OCI-LY7 (cell line): ENCODE measurements around the gene SYT9. TPM values are rescaled to one million over a fixed set of nuclear protein-coding genes. Genes with fewer than 3 reads are reported as not detected.

Experiments
- BruUV-seq: library from RNA; stranded (reverse); fragments of 400-500 nt; replicated peaks from 2 replicates; lab custom pipeline; 2021; lab: Mats Ljungman, UMichigan
- CTCF ChIA-PET: fragments of 300-600 bp; sonication (Branson Sonifier 250); formaldehyde crosslinking; loops from one replicate; lab custom pipeline; 2022; ENCODE audit warnings: antibody characterized with exemption; ENCODE audit not compliant: unreplicated experiment; lab: Charles Lee
- POLR2A ChIA-PET: fragments of 300-600 bp; sonication (Branson Sonifier 250); formaldehyde crosslinking; loops from one replicate; lab custom pipeline; 2022; ENCODE audit warnings: antibody characterized with exemption; lab: Charles Lee
- DNase-seq: peaks from one replicate; pipeline ENCODE4 v3.0.0-alpha.2; 2015; ENCODE audit warnings: low spot score
- H2AFZ ChIP-seq: fragments of 200-600 bp; sonication (generic), shearing (Covaris generic); 2 replicates; pipeline ENCODE4 v1.6.1; 2014; ENCODE audit warnings: mild to moderate bottlenecking, antibody characterized with exemption, low read length, moderate library complexity
- H3K27ac ChIP-seq: fragments of 200-600 bp; sonication (generic); 2 replicates; pipeline ENCODE4 v1.5.1; 2014; ENCODE audit warnings: mixed run types, low read depth, mild to moderate bottlenecking, moderate library complexity, low read length, inconsistent platforms; ENCODE audit not compliant: poor library complexity, severe bottlenecking
- H3K36me3 ChIP-seq: fragments of 200-600 bp; sonication (generic); 2 replicates; pipeline ENCODE4 v1.6.1; 2014; ENCODE audit warnings: mild to moderate bottlenecking, antibody characterized with exemption, low read length, moderate library complexity, mixed read lengths; ENCODE audit not compliant: insufficient read depth
- H3K4me1 ChIP-seq: fragments of 200-600 bp; sonication (generic); 2 replicates; pipeline ENCODE4 v1.5.1; 2014; ENCODE audit warnings: mild to moderate bottlenecking, low read length; ENCODE audit not compliant: insufficient read depth, poor library complexity, severe bottlenecking
- H3K4me2 ChIP-seq: fragments of 200-600 bp; sonication (generic); 2 replicates; pipeline ENCODE4 v1.6.1; 2014; ENCODE audit warnings: mild to moderate bottlenecking, low read length
- H3K4me3 ChIP-seq: fragments of 200-600 bp; sonication (generic); 2 replicates; pipeline ENCODE4 v1.5.1; 2014; ENCODE audit warnings: mild to moderate bottlenecking, low read depth, low read length; ENCODE audit not compliant: poor library complexity, severe bottlenecking
- H3K79me2 ChIP-seq: fragments of 200-600 bp; sonication (generic); 2 replicates; pipeline ENCODE4 v1.6.1; 2016; ENCODE audit warnings: low read depth, mild to moderate bottlenecking, low read length, moderate library complexity, mixed read lengths; ENCODE audit not compliant: insufficient read depth
- H3K9me2 ChIP-seq: fragments of 200-600 bp; sonication (generic); 2 replicates; pipeline ENCODE4 v1.6.1; 2016; ENCODE audit warnings: mild to moderate bottlenecking, low read length, mixed read lengths; ENCODE audit not compliant: insufficient read depth
- H3K9me3 ChIP-seq: fragments of 200-600 bp; sonication (generic); 2 replicates; pipeline ENCODE4 v1.6.1; 2014; ENCODE audit warnings: mild to moderate bottlenecking, mixed run types, low read length, mixed read lengths
- H4K20me1 ChIP-seq: fragments of 200-600 bp; sonication (generic); 2 replicates; pipeline ENCODE4 v1.6.1; 2014; ENCODE audit warnings: mild to moderate bottlenecking, antibody characterized with exemption, low read length, moderate library complexity, mixed read lengths; ENCODE audit not compliant: insufficient read depth
- EZH2phosphoT487 ChIP-seq: fragments of 200-600 bp; sonication (generic); IDR thresholded peaks from 2 replicates; pipeline ENCODE4 v1.6.1; 2018; ENCODE audit warnings: low read depth, borderline replicate concordance, mild to moderate bottlenecking, mixed run types, antibody characterized with exemption, low read length, moderate library complexity, mixed read lengths
- intact Hi-C: fragments of 100-400 bp; cut with micrococcal nuclease; formaldehyde crosslinking; loops from one replicate; pipeline ENCODE4 v1.10.0; 2022; ENCODE audit not compliant: unreplicated experiment
- total RNA-seq, 2 experiments: library from RNA; depleted of rRNA in 1 of 2; stranded (reverse); fragments of >200 nt in 1 of 2; shearing (Covaris generic) in 1 of 2; gene quantifications; 2 replicates each; pipeline ENCODE4 v1.2.3, GENCODE V29; 2014 to 2022
- TF ChIP-seq, protein P1 (sequence below): fragments of 200-600 bp; sonication (generic); conservative IDR thresholded peaks from 2 replicates; pipeline ENCODE4 v1.5.1; 2014; ENCODE audit warnings: mild to moderate bottlenecking, antibody characterized with exemption, low read length, moderate library complexity, mixed read lengths

SYT9 gene
- total RNA-seq, 2 experiments from 2014 or later: 0.19 TPM; not detected in 1

DNA sequence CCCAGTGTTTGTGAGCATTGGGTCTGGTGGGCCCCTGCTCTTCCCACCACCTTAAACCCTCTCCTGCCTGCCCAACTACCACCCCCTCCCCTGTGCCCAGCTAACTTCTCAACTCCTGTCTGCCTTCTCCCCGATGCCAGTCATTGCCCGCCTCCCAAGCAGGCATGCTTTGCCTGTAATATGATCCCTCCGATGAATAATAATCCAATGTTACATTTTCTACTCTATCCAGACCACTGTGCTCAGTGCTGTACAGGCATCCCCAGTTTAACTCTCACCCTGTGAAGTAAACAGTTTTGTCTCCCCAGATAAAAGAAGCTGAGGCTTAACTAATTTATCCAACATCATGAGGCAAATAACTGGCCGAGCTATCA is 198.1 kb downstream of the SYT9 start:
- Histone ChIP-seq H2AFZ (no peak overlapping the region), H3K36me3 (no peaks in the 10 kb centered on the region), H3K9me2 (no peaks in the 10 kb centered on the region), H3K9me3 (no peaks in the 10 kb centered on the region), H3K4me3 (no peak overlapping the region), H3K4me1 (peaks cover 7% of the 10 kb centered on the region), H3K27ac (no peak overlapping the region), H4K20me1 (no peaks in the 10 kb centered on the region), H3K4me2 (no peak overlapping the region), H3K79me2 (no peaks in the 10 kb centered on the region)
- DNase-seq: no peak
- ChIA-PET POLR2A (interaction anchor here (0.9 to 2.1 kb wide), 3 partner anchors 9 to 13 kb away, joined by 3 to 7 read pairs (median 7); no protein-coding TSS in a partner anchor), CTCF (no interaction called here)
- intact Hi-C loops: no loop called here
- TF ChIP-seq EZH2phosphoT487: no peak
- TF ChIP-seq, protein P1, sequence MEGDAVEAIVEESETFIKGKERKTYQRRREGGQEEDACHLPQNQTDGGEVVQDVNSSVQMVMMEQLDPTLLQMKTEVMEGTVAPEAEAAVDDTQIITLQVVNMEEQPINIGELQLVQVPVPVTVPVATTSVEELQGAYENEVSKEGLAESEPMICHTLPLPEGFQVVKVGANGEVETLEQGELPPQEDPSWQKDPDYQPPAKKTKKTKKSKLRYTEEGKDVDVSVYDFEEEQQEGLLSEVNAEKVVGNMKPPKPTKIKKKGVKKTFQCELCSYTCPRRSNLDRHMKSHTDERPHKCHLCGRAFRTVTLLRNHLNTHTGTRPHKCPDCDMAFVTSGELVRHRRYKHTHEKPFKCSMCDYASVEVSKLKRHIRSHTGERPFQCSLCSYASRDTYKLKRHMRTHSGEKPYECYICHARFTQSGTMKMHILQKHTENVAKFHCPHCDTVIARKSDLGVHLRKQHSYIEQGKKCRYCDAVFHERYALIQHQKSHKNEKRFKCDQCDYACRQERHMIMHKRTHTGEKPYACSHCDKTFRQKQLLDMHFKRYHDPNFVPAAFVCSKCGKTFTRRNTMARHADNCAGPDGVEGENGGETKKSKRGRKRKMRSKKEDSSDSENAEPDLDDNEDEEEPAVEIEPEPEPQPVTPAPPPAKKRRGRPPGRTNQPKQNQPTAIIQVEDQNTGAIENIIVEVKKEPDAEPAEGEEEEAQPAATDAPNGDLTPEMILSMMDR: no peak
- BruUV-seq: no TSS peak

GRCh38 chr11:7450836-7451235 is 199.1 kb downstream of the SYT9 start:
- Histone ChIP-seq H3K79me2 (no peaks in the 10 kb centered on the region), H4K20me1 (no peaks in the 10 kb centered on the region), H3K4me1 (peaks cover 7% of the 10 kb centered on the region), H3K4me2 (no peak overlapping the region), H3K36me3 (no peaks in the 10 kb centered on the region), H3K9me2 (no peaks in the 10 kb centered on the region), H3K9me3 (no peaks in the 10 kb centered on the region), H3K4me3 (no peak overlapping the region), H3K27ac (no peak overlapping the region), H2AFZ (no peak overlapping the region)
- DNase-seq: no peak
- no TSS peak for BruUV-seq
- ChIA-PET POLR2A (interaction anchor here (0.9 to 2.1 kb wide), 3 partner anchors 8 to 12 kb away, joined by 3 to 7 read pairs (median 7); no protein-coding TSS in a partner anchor), CTCF (no interaction called here)
- TF ChIP-seq, protein P1: no peak
- TF ChIP-seq EZH2phosphoT487: no peak
- intact Hi-C loops: no loop called here

- no TSS peak for BruUV-seq
- intact Hi-C loops: no loop called here
- no peak for DNase-seq
- H3K4me2 ChIP-seq: no peak overlapping the region
- peaks cover 7% of the 10 kb centered on the region for H3K4me1 ChIP-seq
- no peak overlapping the region for H3K27ac ChIP-seq
- H3K4me3 ChIP-seq: no peak overlapping the region
- no peaks in the 10 kb centered on the region for H3K79me2 ChIP-seq
- no peaks in the 10 kb centered on the region for H3K36me3 ChIP-seq
- no peaks in the 10 kb centered on the region for H4K20me1 ChIP-seq
- ChIA-PET POLR2A (interaction anchor here (2.0 to 2.1 kb wide), 2 partner anchors 9 to 11 kb away, joined by 7 read pairs; no protein-coding TSS in a partner anchor), CTCF (no interaction called here)
- H3K9me3 ChIP-seq: no peaks in the 10 kb centered on the region
- H2AFZ ChIP-seq: no peak overlapping the region
- no peak for TF ChIP-seq EZH2phosphoT487
- TF ChIP-seq, protein P1: no peak
- no peaks in the 10 kb centered on the region for H3K9me2 ChIP-seq
These were observed 199.8 kb downstream of the SYT9 start for GRCh38 chr11:7451520-7451919.
